ENCODE results near the gene MAGI2.

The MAGI2 gene

GRCh38 chr7:78357709-78358108, 1095.8 kb downstream of the MAGI2 start:
- Mint-ChIP-seq H3K4me1 (ENCODE audit: low read depth) (no peaks in the 10 kb centered on the region), H3K27ac (no peak overlapping the region), H3K36me3 (ENCODE audit: low read depth) (no peaks in the 10 kb centered on the region), H3K9me3 (no peaks in the 10 kb centered on the region), H3K4me3 (no peak overlapping the region), H3K27me3 (ENCODE audit: low read depth) (no peaks in the 10 kb centered on the region)
- DNase-seq (ENCODE audit: low spot score), result no peak

GRCh38 chr7:78355834-78356233, 1097.6 kb downstream of the MAGI2 start:
- Mint-ChIP-seq H3K4me1 (ENCODE audit: low read depth) (no peaks in the 10 kb centered on the region), H3K27ac (no peak overlapping the region), H3K4me3 (no peak overlapping the region), H3K36me3 (ENCODE audit: low read depth) (no peaks in the 10 kb centered on the region), H3K9me3 (no peaks in the 10 kb centered on the region), H3K27me3 (ENCODE audit: low read depth) (no peaks in the 10 kb centered on the region)
- no peak for DNase-seq (ENCODE audit: low spot score)

GRCh38 chr7:78350926-78351325, 1102.5 kb downstream of the MAGI2 start:
- Mint-ChIP-seq H3K9me3 (no peaks in the 10 kb centered on the region), H3K36me3 (ENCODE audit: low read depth) (no peaks in the 10 kb centered on the region), H3K4me3 (no peak overlapping the region), H3K4me1 (ENCODE audit: low read depth) (no peaks in the 10 kb centered on the region), H3K27me3 (ENCODE audit: low read depth) (no peaks in the 10 kb centered on the region), H3K27ac (no peak overlapping the region)
- DNase-seq (ENCODE audit: low spot score), result no peak

- H3K27ac Mint-ChIP-seq, result no peak overlapping the region
- DNase-seq (ENCODE audit: low spot score), result no peak
- no peaks in the 10 kb centered on the region for H3K9me3 Mint-ChIP-seq
- H3K4me1 Mint-ChIP-seq (ENCODE audit: low read depth), result no peaks in the 10 kb centered on the region
- H3K36me3 Mint-ChIP-seq (ENCODE audit: low read depth), result no peaks in the 10 kb centered on the region
- no peaks in the 10 kb centered on the region for H3K27me3 Mint-ChIP-seq (ENCODE audit: low read depth)
- H3K4me3 Mint-ChIP-seq, result no peak overlapping the region
Measured at GRCh38 chr7:78350391-78350790, 1103.1 kb downstream of the MAGI2 start.

- no peak overlapping the region for H3K4me3 Mint-ChIP-seq
- no peaks in the 10 kb centered on the region for H3K9me3 Mint-ChIP-seq
- DNase-seq (ENCODE audit: low spot score), result no peak
- no peak overlapping the region for H3K27ac Mint-ChIP-seq
- no peaks in the 10 kb centered on the region for H3K36me3 Mint-ChIP-seq (ENCODE audit: low read depth)
- H3K4me1 Mint-ChIP-seq (ENCODE audit: low read depth), result no peaks in the 10 kb centered on the region
- no peaks in the 10 kb centered on the region for H3K27me3 Mint-ChIP-seq (ENCODE audit: low read depth)
Measured at GRCh38 chr7:78346827-78347226, 1106.6 kb downstream of the MAGI2 start.

GRCh38 chr7:78345979-78346378, 1107.5 kb downstream of the MAGI2 start:
- Mint-ChIP-seq H3K4me3 (no peak overlapping the region), H3K4me1 (ENCODE audit: low read depth) (no peaks in the 10 kb centered on the region), H3K9me3 (no peaks in the 10 kb centered on the region), H3K27ac (no peak overlapping the region), H3K36me3 (ENCODE audit: low read depth) (no peaks in the 10 kb centered on the region), H3K27me3 (ENCODE audit: low read depth) (no peaks in the 10 kb centered on the region)
- DNase-seq (ENCODE audit: low spot score), result no peak

- no peaks in the 10 kb centered on the region for H3K36me3 Mint-ChIP-seq (ENCODE audit: low read depth)
- DNase-seq (ENCODE audit: low spot score), result no peak
- H3K4me3 Mint-ChIP-seq, result no peak overlapping the region
- H3K4me1 Mint-ChIP-seq (ENCODE audit: low read depth), result no peaks in the 10 kb centered on the region
- H3K27ac Mint-ChIP-seq, result no peak overlapping the region
- H3K27me3 Mint-ChIP-seq (ENCODE audit: low read depth), result no peaks in the 10 kb centered on the region
- no peaks in the 10 kb centered on the region for H3K9me3 Mint-ChIP-seq
Measured at GRCh38 chr7:78345293-78345911, 1108.1 kb downstream of the MAGI2 start.

- Mint-ChIP-seq H3K36me3 (ENCODE audit: low read depth) (no peaks in the 10 kb centered on the region), H3K9me3 (no peaks in the 10 kb centered on the region), H3K27me3 (ENCODE audit: low read depth) (no peaks in the 10 kb centered on the region), H3K4me3 (no peak overlapping the region), H3K27ac (no peak overlapping the region), H3K4me1 (ENCODE audit: low read depth) (no peaks in the 10 kb centered on the region)
- no peak for DNase-seq (ENCODE audit: low spot score)
Measured at GRCh38 chr7:78334426-78334825, 1119.0 kb downstream of the MAGI2 start.

- H3K4me3 Mint-ChIP-seq, result no peak overlapping the region
- H3K4me1 Mint-ChIP-seq (ENCODE audit: low read depth), result no peaks in the 10 kb centered on the region
- no peak overlapping the region for H3K27ac Mint-ChIP-seq
- H3K27me3 Mint-ChIP-seq (ENCODE audit: low read depth), result no peaks in the 10 kb centered on the region
- no peak for DNase-seq (ENCODE audit: low spot score)
- no peaks in the 10 kb centered on the region for H3K36me3 Mint-ChIP-seq (ENCODE audit: low read depth)
- no peaks in the 10 kb centered on the region for H3K9me3 Mint-ChIP-seq
Measured at GRCh38 chr7:78333530-78334425, 1119.7 kb downstream of the MAGI2 start.

- Mint-ChIP-seq H3K9me3 (no peaks in the 10 kb centered on the region), H3K36me3 (ENCODE audit: low read depth) (no peaks in the 10 kb centered on the region), H3K27me3 (ENCODE audit: low read depth) (no peaks in the 10 kb centered on the region), H3K4me3 (no peak overlapping the region), H3K27ac (no peak overlapping the region), H3K4me1 (ENCODE audit: low read depth) (no peaks in the 10 kb centered on the region)
- no peak for DNase-seq (ENCODE audit: low spot score)
Measured at GRCh38 chr7:78329001-78329655, 1124.3 kb downstream of the MAGI2 start.

- DNase-seq (ENCODE audit: low spot score), result no peak
- Mint-ChIP-seq H3K4me1 (ENCODE audit: low read depth) (no peaks in the 10 kb centered on the region), H3K4me3 (no peak overlapping the region), H3K36me3 (ENCODE audit: low read depth) (no peaks in the 10 kb centered on the region), H3K9me3 (no peaks in the 10 kb centered on the region), H3K27me3 (ENCODE audit: low read depth) (no peaks in the 10 kb centered on the region), H3K27ac (no peak overlapping the region)
Measured at GRCh38 chr7:78327718-78328117, 1125.7 kb downstream of the MAGI2 start.

- H3K4me1 Mint-ChIP-seq (ENCODE audit: low read depth), result no peaks in the 10 kb centered on the region
- no peaks in the 10 kb centered on the region for H3K27me3 Mint-ChIP-seq (ENCODE audit: low read depth)
- H3K27ac Mint-ChIP-seq, result no peak overlapping the region
- no peak overlapping the region for H3K4me3 Mint-ChIP-seq
- no peaks in the 10 kb centered on the region for H3K9me3 Mint-ChIP-seq
- DNase-seq (ENCODE audit: low spot score), result no peak
- no peaks in the 10 kb centered on the region for H3K36me3 Mint-ChIP-seq (ENCODE audit: low read depth)
Measured at GRCh38 chr7:78326876-78327275, 1126.6 kb downstream of the MAGI2 start.

- Mint-ChIP-seq H3K4me3 (no peak overlapping the region), H3K27ac (no peak overlapping the region), H3K27me3 (ENCODE audit: low read depth) (no peaks in the 10 kb centered on the region), H3K4me1 (ENCODE audit: low read depth) (no peaks in the 10 kb centered on the region), H3K9me3 (no peaks in the 10 kb centered on the region), H3K36me3 (ENCODE audit: low read depth) (no peaks in the 10 kb centered on the region)
- no peak for DNase-seq (ENCODE audit: low spot score)
Measured at GRCh38 chr7:78326189-78326588, 1127.3 kb downstream of the MAGI2 start.

- Mint-ChIP-seq H3K4me1 (ENCODE audit: low read depth) (no peaks in the 10 kb centered on the region), H3K4me3 (no peak overlapping the region), H3K9me3 (peaks cover 3% of the 10 kb centered on the region), H3K27me3 (ENCODE audit: low read depth) (no peaks in the 10 kb centered on the region), H3K36me3 (ENCODE audit: low read depth) (no peaks in the 10 kb centered on the region), H3K27ac (no peak overlapping the region)
- DNase-seq (ENCODE audit: low spot score), result no peak
Measured at GRCh38 chr7:78323118-78323517, 1130.3 kb downstream of the MAGI2 start.
